K562 (cell line): ENCODE results near the gene PAX5.

Source experiments
- CTCF ChIP-seq, 3 experiments: IDR thresholded peaks in 2 of 3; conservative IDR thresholded peaks in 1 of 3; 2 replicates each; pipeline ENCODE4 v1.5.1; 2011 to 2012; ENCODE audit warnings: low read length in 3 of 3, mild to moderate bottlenecking in 3 of 3, control low read depth in 2 of 3, improper control_type of control experiment in 1 of 3, inconsistent platforms in 1 of 3, low read depth in 1 of 3, mixed read lengths in 1 of 3, moderate library complexity in 1 of 3; ENCODE audit not compliant: insufficient read depth in 2 of 3
- EP400 ChIP-seq: fragments of 450-650 bp; IDR thresholded peaks from 2 replicates; pipeline ENCODE4 v1.6.1; 2017; ENCODE audit warnings: antibody characterized with exemption, mild to moderate bottlenecking, moderate library complexity
- IRF9 ChIP-seq: fragments of 450-650 bp; IDR thresholded peaks from 2 replicates; pipeline ENCODE4 v1.6.1; 2016; ENCODE audit warnings: missing biosample characterization, missing genetic modification characterization
- MAX ChIP-seq: sonication (generic); formaldehyde crosslinking; IDR thresholded peaks from 2 replicates; pipeline ENCODE4 v1.9.0; 2022; ENCODE audit warnings: mild to moderate bottlenecking, missing genetic modification reagents
- MCM2 ChIP-seq: fragments of 450-650 bp; IDR thresholded peaks from 2 replicates; pipeline ENCODE4 v1.6.1; 2017; ENCODE audit warnings: low read depth, mild to moderate bottlenecking
- MEIS2 ChIP-seq: fragments of 450-650 bp; IDR thresholded peaks from 2 replicates; pipeline ENCODE4 v1.6.1; 2014; ENCODE audit warnings: mild to moderate bottlenecking; ENCODE audit not compliant: partially characterized antibody
- MYC ChIP-seq, 2 experiments: fragments of 250-450 bp in 1 of 2; sonication (Bioruptor Pico) in 1 of 2; IDR thresholded peaks; 2 replicates each; pipeline versions ENCODE4 v1.5.1 to v1.6.1; 2012 to 2021; ENCODE audit warnings: low read depth in 2 of 2, borderline replicate concordance in 1 of 2, improper control_type of control experiment in 1 of 2, low read length in 1 of 2, mild to moderate bottlenecking in 1 of 2, moderate library complexity in 1 of 2
- PHF8 ChIP-seq: fragments of 200-600 bp; sonication (generic); IDR thresholded peaks from 2 replicates; pipeline ENCODE4 v1.6.1; 2012; ENCODE audit warnings: mixed run types, mild to moderate bottlenecking, inconsistent platforms, low read length, moderate library complexity, borderline replicate concordance
- POLR2AphosphoS5 ChIP-seq: IDR thresholded peaks from 2 replicates; pipeline ENCODE4 v1.6.1; 2011; ENCODE audit warnings: mild to moderate bottlenecking, low read depth, low read length, moderate library complexity; ENCODE audit not compliant: control insufficient read depth, insufficient read depth
- SMARCE1 ChIP-seq: fragments of 450-650 bp; IDR thresholded peaks from 2 replicates; pipeline ENCODE4 v1.7.1; 2016; ENCODE audit warnings: mild to moderate bottlenecking
- SPI1 ChIP-seq: IDR thresholded peaks from 2 replicates; pipeline ENCODE4 v1.6.1; 2011; ENCODE audit warnings: low read depth, low read length, control low read depth, borderline replicate concordance
- SRF ChIP-seq, 2 experiments: fragments of 250-450, 450-650 bp in 1 of 2; sonication (Bioruptor Pico) in 1 of 2; sonication (generic) in 1 of 2; formaldehyde crosslinking; IDR thresholded peaks; 2 replicates each; pipeline versions ENCODE4 v1.5.0 to v1.5.1; 2020 to 2022; ENCODE audit warnings: mild to moderate bottlenecking in 1 of 2, missing genetic modification reagents in 1 of 2
- TAF1 ChIP-seq: IDR thresholded peaks from 2 replicates; pipeline ENCODE4 v1.6.1; 2011; ENCODE audit warnings: mild to moderate bottlenecking, low read length, moderate library complexity; ENCODE audit not compliant: insufficient read depth, control insufficient read depth, severe bottlenecking; ENCODE audit errors: extremely low read depth
- U2AF1 ChIP-seq: fragments of 200-400 bp; formaldehyde crosslinking; optimal IDR thresholded peaks from 2 replicates; pipeline ENCODE3; 2017; ENCODE audit warnings: mild to moderate bottlenecking, low read depth, low read length, moderate library complexity

GRCh38 chr9:36963346-36963745 lies 70.7 kb downstream of the PAX5 start:
- TF ChIP-seq TAF1: no peak
- no peak for TF ChIP-seq CTCF (IDR thresholded peaks at IDR 0.05 in 2 of 3, conservative IDR thresholded peaks at IDR 0.05 in 1 of 3; ENCODE audit: insufficient read depth in 2 of 3, low read depth in 1 of 3, low read length in 3 of 3)
- TF ChIP-seq POLR2AphosphoS5: no peak
- TF ChIP-seq IRF9 (tag): no peak
- TF ChIP-seq EP400: no peak
- TF ChIP-seq SRF (CRISPR knock-in tag; IDR thresholded peaks at IDR 0.05): no peak
- TF ChIP-seq MYC (IDR thresholded peaks at IDR 0.05; ENCODE audit: low read depth, low read length): no peak
- TF ChIP-seq MYC (CRISPR knock-in tag; IDR thresholded peaks at IDR 0.05; ENCODE audit: borderline replicate concordance, low read depth): no peak
- no peak for TF ChIP-seq MAX (CRISPR knock-in tag)
- TF ChIP-seq MEIS2: no peak
- no peak for TF ChIP-seq SMARCE1
- no peak for TF ChIP-seq SPI1
- no peak for TF ChIP-seq U2AF1
- no peak for TF ChIP-seq MCM2
- TF ChIP-seq PHF8: no peak
